HCT116 (cell line): ENCODE data around the gene FAM177B.

Experiments
- ATF3 ChIP-seq: IDR thresholded peaks from 2 replicates; pipeline ENCODE4 v1.6.1; 2012
- CEBPB ChIP-seq: IDR thresholded peaks from 2 replicates; pipeline ENCODE4 v1.6.1; 2012; ENCODE audit warnings: low read depth
- CTCF ChIP-seq, 3 experiments: fragments of 200-600 bp in 1 of 3; sonication (generic) in 1 of 3; IDR thresholded peaks in 2 of 3; conservative IDR thresholded peaks in 1 of 3; 2 replicates each; pipeline ENCODE4 v1.5.1; 2012 to 2017; ENCODE audit warnings: low read depth in 2 of 3, low read length in 2 of 3, antibody characterized with exemption in 1 of 3, borderline replicate concordance in 1 of 3, control low read depth in 1 of 3, mild to moderate bottlenecking in 1 of 3, mixed read lengths in 1 of 3, mixed run types in 1 of 3, moderate library complexity in 1 of 3; ENCODE audit not compliant: insufficient read depth in 1 of 3
- EZH2 ChIP-seq: fragments of 200-600 bp; sonication (generic); IDR thresholded peaks from 2 replicates; pipeline ENCODE4 v1.6.1; 2017; ENCODE audit warnings: antibody characterized with exemption, mixed run types
- POLR2A ChIP-seq: IDR thresholded peaks from 2 replicates; pipeline ENCODE4 v1.7.0; 2011; ENCODE audit warnings: borderline replicate concordance; ENCODE audit not compliant: insufficient read depth, insufficient read length; ENCODE audit errors: extremely low read depth
- REST ChIP-seq: IDR thresholded peaks from 2 replicates; pipeline ENCODE4 v1.6.1; 2012; ENCODE audit warnings: low read depth
- TCF7L2 ChIP-seq: IDR thresholded peaks from 2 replicates; pipeline ENCODE4 v1.7.0; 2011; ENCODE audit warnings: borderline replicate concordance, inconsistent platforms; ENCODE audit not compliant: insufficient read depth, insufficient read length; ENCODE audit errors: extremely low read depth

GRCh38 chr1:222761083-222761482 lies 24.1 kb downstream of the FAM177B start:
- TF ChIP-seq CTCF (IDR thresholded peaks at IDR 0.05 in 2 of 3, conservative IDR thresholded peaks at IDR 0.05 in 1 of 3; ENCODE audit: borderline replicate concordance in 1 of 3, insufficient read depth in 1 of 3, low read depth in 2 of 3, low read length in 2 of 3) (no peak), TCF7L2 (no peak), EZH2 (no peak), REST (no peak), ATF3 (no peak), CEBPB (no peak), POLR2A (no peak)
